ENCODE measurements around the gene ZNF839. TPM values are rescaled to one million over a fixed set of nuclear protein-coding genes. Genes with fewer than 3 reads are reported as not detected.

The ZNF839 gene
- total RNA-seq, 4 donors from 2014 or later = 11.9 to 42.1 (median 27.2) TPM

GRCh38 chr14:102375119-102375518, 55.6 kb downstream of the ZNF839 start:
- peaks cover 0 to 15% (median 0%) of the 10 kb centered on the region in 3 donors for H3K36me3 ChIP-seq
- no peaks in the 10 kb centered on the region for H3K4me1 ChIP-seq
- H3K27me3 ChIP-seq = no peaks in the 10 kb centered on the region
- TF ChIP-seq CTCF (IDR thresholded peaks at IDR 0.05) (no peak), POLR2A (IDR thresholded peaks at IDR 0.05) (no peak)
- no peak for DNase-seq
- no peak overlapping the region for H3K4me3 ChIP-seq
- H3K27ac ChIP-seq = no peak overlapping the region
- no peaks in the 10 kb centered on the region for H3K9me3 ChIP-seq

- Histone ChIP-seq H3K27ac (no peak overlapping the region), H3K9me3 (no peaks in the 10 kb centered on the region), H3K27me3 (no peaks in the 10 kb centered on the region), H3K4me3 (no peak overlapping the region), H3K36me3 (peaks cover 0 to 24% (median 0%) of the 10 kb centered on the region in 3 donors), H3K4me1 (no peaks in the 10 kb centered on the region)
- no peak for DNase-seq
- TF ChIP-seq CTCF (IDR thresholded peaks at IDR 0.05) = no peak
- TF ChIP-seq POLR2A (IDR thresholded peaks at IDR 0.05) = no peak
These were observed 58.1 kb downstream of the ZNF839 start for GRCh38 chr14:102377696-102378095.

- Histone ChIP-seq H3K27ac (no peak overlapping the region), H3K27me3 (no peaks in the 10 kb centered on the region), H3K36me3 (peaks cover 0 to 24% (median 0%) of the 10 kb centered on the region in 3 donors), H3K4me3 (no peak overlapping the region), H3K9me3 (no peaks in the 10 kb centered on the region), H3K4me1 (no peaks in the 10 kb centered on the region)
- DNase-seq = no peak
- TF ChIP-seq CTCF (IDR thresholded peaks at IDR 0.05) = no peak
- TF ChIP-seq POLR2A (IDR thresholded peaks at IDR 0.05) = no peak
These were observed 59.3 kb downstream of the ZNF839 start for GRCh38 chr14:102378830-102379229.

GRCh38 chr14:102387086-102387485, 67.5 kb downstream of the ZNF839 start:
- H3K36me3 ChIP-seq = peaks cover 0 to 2% (median 0%) of the 10 kb centered on the region in 3 donors
- no peaks in the 10 kb centered on the region for H3K4me1 ChIP-seq
- no peak overlapping the region for H3K4me3 ChIP-seq
- DNase-seq = no peak
- no peaks in the 10 kb centered on the region for H3K9me3 ChIP-seq
- no peak overlapping the region for H3K27ac ChIP-seq
- no peaks in the 10 kb centered on the region for H3K27me3 ChIP-seq
- no peak for TF ChIP-seq CTCF (IDR thresholded peaks at IDR 0.05)
- TF ChIP-seq POLR2A (IDR thresholded peaks at IDR 0.05) = no peak

GRCh38 chr14:102389246-102389645, 69.7 kb downstream of the ZNF839 start:
- no peaks in the 10 kb centered on the region for H3K9me3 ChIP-seq
- TF ChIP-seq CTCF (IDR thresholded peaks at IDR 0.05) = no peak
- no peak for TF ChIP-seq POLR2A (IDR thresholded peaks at IDR 0.05)
- no peak for DNase-seq
- no peaks in the 10 kb centered on the region for H3K27me3 ChIP-seq
- no peak overlapping the region for H3K27ac ChIP-seq
- no peaks in the 10 kb centered on the region for H3K4me1 ChIP-seq
- H3K36me3 ChIP-seq = no peaks in the 10 kb centered on the region
- H3K4me3 ChIP-seq = no peak overlapping the region

Data from Peyer's patch (tissue), 4 donors.